Right renal pelvis (tissue), 4 donors: ENCODE data around the gene MAP2K1. TPM values are rescaled to one million over a fixed set of nuclear protein-coding genes. Genes with fewer than 3 reads are reported as not detected.
"Not testable (repeated sequence)": the region's sequence is repeated elsewhere in the genome, so short reads cannot be mapped to it uniquely, and the experiment has no call there.

Experiments
- DNase-seq, 4 donors: peaks; one replicate each; pipeline ENCODE4 v3.0.0-alpha.2; 2013; ENCODE audit warnings: low read depth in 4 of 4, low spot score in 3 of 4, missing footprints in 1 of 4
- polyA plus RNA-seq, 4 donors: library from polyadenylated mRNA; unstranded; fragments of 120-200 nt; gene quantifications; one replicate each; pipeline ENCODE4 v1.2.1, GENCODE V29; 2013; ENCODE audit not compliant: insufficient read length in 4 of 4

The MAP2K1 gene
- polyA plus RNA-seq, 4 donors = 52.8 to 57.0 (median 56.6) TPM

GRCh38 chr15:66500346-66500745, 113.6 kb downstream of the MAP2K1 start:
- not testable (repeated sequence) for DNase-seq

GRCh38 chr15:66502491-66502890, 115.8 kb downstream of the MAP2K1 start:
- no peak for DNase-seq

GRCh38 chr15:66503041-66503648, 116.4 kb downstream of the MAP2K1 start:
- not testable (repeated sequence) for DNase-seq

GRCh38 chr15:66503780-66504562, 117.3 kb downstream of the MAP2K1 start:
- no peak for DNase-seq

GRCh38 chr15:66504563-66505429, 118.1 kb downstream of the MAP2K1 start, which contains the start of the genes RPL4 and ZWILCH:
Gene RPL4 (minus strand): TSS chr15:66504855. CDS start chr15:66504790, 65 bp downstream.
Gene ZWILCH (plus strand): TSS chr15:66505326. CDS start chr15:66505339, 13 bp downstream.
- peak; percentile 73 to 84 (median 79) for DNase-seq

GRCh38 chr15:66505430-66505811, 118.7 kb downstream of the MAP2K1 start:
- no peak for DNase-seq

- no peak for DNase-seq
These were observed 119.1 kb downstream of the MAP2K1 start for GRCh38 chr15:66505818-66506217.

- DNase-seq = no peak
These were observed 121.7 kb downstream of the MAP2K1 start for GRCh38 chr15:66508293-66508883.

- DNase-seq = no peak
These were observed 127.9 kb downstream of the MAP2K1 start for GRCh38 chr15:66514586-66514985.

- no peak for DNase-seq
These were observed 129.2 kb downstream of the MAP2K1 start for GRCh38 chr15:66515901-66516322.

- DNase-seq = no peak
These were observed 137.2 kb downstream of the MAP2K1 start for GRCh38 chr15:66523926-66524325.

- no peak for DNase-seq
These were observed 138.1 kb downstream of the MAP2K1 start for GRCh38 chr15:66524838-66525237.

- no peak for DNase-seq
These were observed 148.3 kb downstream of the MAP2K1 start for GRCh38 chr15:66535056-66535455.

Other genes with a start within 250 kb of the MAP2K1 start
- 1 to 10 TPM; 2.2 to 3.8 (median 2.6) TPM for gene MEGF11, start 133.2 kb upstream of the MAP2K1 start, polyA plus RNA-seq
- 10 to 100 TPM; 33.8 to 43.8 (median 38.2) TPM for gene DIS3L, start 93.3 kb upstream of the MAP2K1 start, polyA plus RNA-seq
- gene TIPIN, start 30.2 kb upstream of the MAP2K1 start, polyA plus RNA-seq = 10 to 100 TPM; 13.8 to 24.9 (median 17.2) TPM
- 10 to 100 TPM; 34.9 to 44.7 (median 40.9) TPM for gene SNAPC5, start 110.8 kb downstream of the MAP2K1 start, polyA plus RNA-seq
- gene RPL4, start 117.9 kb downstream of the MAP2K1 start, polyA plus RNA-seq = 1,000 to 10,000 TPM; 3,490 to 3,817 (median 3,726) TPM
- gene ZWILCH, start 118.4 kb downstream of the MAP2K1 start, polyA plus RNA-seq = 10 to 100 TPM; 22.9 to 28.1 (median 25.7) TPM
- under 1 TPM; 0.10 to 0.29 (median 0.20) TPM for gene LCTL, start 179.1 kb downstream of the MAP2K1 start, polyA plus RNA-seq